ENCODE measurements around the gene VPS50. TPM values are rescaled to one million over a fixed set of nuclear protein-coding genes. Genes with fewer than 3 reads are reported as not detected.

VPS50 gene
- total and polyA plus RNA-seq, 2 donors (not counting 3 experiments of a cell fraction or from before 2014, with no cell fraction given): 6.6 to 25.6 TPM

DNA sequence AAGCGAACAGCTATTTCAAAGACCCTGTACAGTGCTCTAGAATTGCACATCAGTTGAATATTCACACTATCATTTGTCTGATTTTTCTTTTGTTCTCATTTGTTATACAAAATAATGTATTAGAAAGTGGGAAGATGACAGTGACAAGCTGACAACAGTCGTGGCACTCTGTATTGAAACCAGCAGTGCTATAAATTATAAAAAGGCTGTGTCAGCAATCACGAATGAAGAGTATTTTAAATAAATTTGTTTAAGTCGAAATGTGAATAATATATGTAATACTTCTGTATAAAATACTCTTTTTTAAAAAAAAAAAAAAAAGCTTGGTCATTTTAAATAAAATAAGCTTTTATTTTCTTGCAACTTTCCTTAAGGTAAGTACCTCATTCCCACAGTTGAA, 122.6 kb downstream of the VPS50 start:
- no peak for FAIRE-seq
- dilution Hi-C loops (cut with MboI; ENCODE audit: extremely low pct_ligation_motif_present, low sequenced_read_pairs): no loop called here
- H3K4me3 ChIP-seq (replicated peaks in 1 of 3; ENCODE audit: insufficient read depth in 1 of 3, low read depth in 1 of 3, low read length in 3 of 3): no peak overlapping the region

More for the DNA sequence above, 122.6 kb downstream of the VPS50 start:
- ChIA-PET POLR2A (no interaction called here), CTCF (interaction anchor here (0.7 to 1.0 kb wide), 2 partner anchors 88 to 196 kb away, joined by 3 to 4 read pairs; no protein-coding TSS in a partner anchor)
- BruUV-seq (replicated peaks): no TSS peak
- Histone ChIP-seq H3K9me1 (replicated peaks; ENCODE audit: control insufficient read depth, extremely low read depth, insufficient read depth, low read length) (no peaks in the 10 kb centered on the region), H3K79me2 (ENCODE audit: control insufficient read depth, insufficient read depth, low read length) (no peaks in the 10 kb centered on the region), H2AFZ (ENCODE audit: low read depth, low read length) (no peak overlapping the region), H3K27me3 (ENCODE audit: control insufficient read depth in 2 of 2, insufficient read depth in 2 of 2, low read length in 2 of 2) (no peaks in the 10 kb centered on the region), H3K27ac (ENCODE audit: insufficient read depth, low read depth, low read length) (no peak overlapping the region), H3K9ac (replicated peaks; ENCODE audit: extremely low read depth, insufficient read depth, low read length) (no peak overlapping the region), H3K4me1 (ENCODE audit: control insufficient read depth, extremely low read depth, insufficient read depth, low read length) (no peaks in the 10 kb centered on the region), H3K36me3 (ENCODE audit: control insufficient read depth in 2 of 2, extremely low read depth in 1 of 2, insufficient read depth in 2 of 2, low read length in 2 of 2) (no peaks in the 10 kb centered on the region), H3K4me2 (ENCODE audit: insufficient read depth, low read length) (no peak overlapping the region), H4K20me1 (replicated peaks; ENCODE audit: control insufficient read depth, extremely low read depth, insufficient read depth, low read length) (no peaks in the 10 kb centered on the region), H3K9me3 (replicated peaks; ENCODE audit: control insufficient read depth, insufficient read depth, low read length) (no peaks in the 10 kb centered on the region)
- TF ChIP-seq JUN (IDR thresholded peaks at IDR 0.05; ENCODE audit: borderline replicate concordance, insufficient read depth, insufficient read length, low read depth): no peak
- TF ChIP-seq, protein P1, sequence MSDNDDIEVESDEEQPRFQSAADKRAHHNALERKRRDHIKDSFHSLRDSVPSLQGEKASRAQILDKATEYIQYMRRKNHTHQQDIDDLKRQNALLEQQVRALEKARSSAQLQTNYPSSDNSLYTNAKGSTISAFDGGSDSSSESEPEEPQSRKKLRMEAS (IDR thresholded peaks at IDR 0.05; ENCODE audit: insufficient read depth, insufficient read length): no peak
- TF ChIP-seq POLR2AphosphoS5 (IDR thresholded peaks at IDR 0.05; ENCODE audit: insufficient read depth, low read depth, low read length): no peak
- no peak for TF ChIP-seq POLR2A (IDR thresholded peaks at IDR 0.05; ENCODE audit: low read depth, low read length)
- TF ChIP-seq FOS (IDR thresholded peaks at IDR 0.05; ENCODE audit: borderline replicate concordance, insufficient read depth, low read length): no peak
- no peak for TF ChIP-seq EZH2 (IDR thresholded peaks at IDR 0.05; ENCODE audit: borderline replicate concordance, low read depth, low read length, severe bottlenecking)
- TF ChIP-seq MYC (IDR thresholded peaks at IDR 0.05; ENCODE audit: low read depth, low read length): no peak
- TF ChIP-seq, protein P2, sequence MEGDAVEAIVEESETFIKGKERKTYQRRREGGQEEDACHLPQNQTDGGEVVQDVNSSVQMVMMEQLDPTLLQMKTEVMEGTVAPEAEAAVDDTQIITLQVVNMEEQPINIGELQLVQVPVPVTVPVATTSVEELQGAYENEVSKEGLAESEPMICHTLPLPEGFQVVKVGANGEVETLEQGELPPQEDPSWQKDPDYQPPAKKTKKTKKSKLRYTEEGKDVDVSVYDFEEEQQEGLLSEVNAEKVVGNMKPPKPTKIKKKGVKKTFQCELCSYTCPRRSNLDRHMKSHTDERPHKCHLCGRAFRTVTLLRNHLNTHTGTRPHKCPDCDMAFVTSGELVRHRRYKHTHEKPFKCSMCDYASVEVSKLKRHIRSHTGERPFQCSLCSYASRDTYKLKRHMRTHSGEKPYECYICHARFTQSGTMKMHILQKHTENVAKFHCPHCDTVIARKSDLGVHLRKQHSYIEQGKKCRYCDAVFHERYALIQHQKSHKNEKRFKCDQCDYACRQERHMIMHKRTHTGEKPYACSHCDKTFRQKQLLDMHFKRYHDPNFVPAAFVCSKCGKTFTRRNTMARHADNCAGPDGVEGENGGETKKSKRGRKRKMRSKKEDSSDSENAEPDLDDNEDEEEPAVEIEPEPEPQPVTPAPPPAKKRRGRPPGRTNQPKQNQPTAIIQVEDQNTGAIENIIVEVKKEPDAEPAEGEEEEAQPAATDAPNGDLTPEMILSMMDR (IDR thresholded peaks at IDR 0.05; ENCODE audit: extremely low read depth in 1 of 2, insufficient read depth in 1 of 2, low read depth in 1 of 2, low read length in 2 of 2): no peak
- no peak for TF ChIP-seq GATA2 (IDR thresholded peaks at IDR 0.05; ENCODE audit: insufficient read depth, insufficient read length, low read depth, low read length)
- DNase-seq (ENCODE audit: low read depth, low spot score): no peak
- intact Hi-C loops (cut with micrococcal nuclease): no loop called here
